Nephron (organoid): ENCODE measurements around the gene GLRX3.

ENCODE experiments used
- H3K27ac Mint-ChIP-seq, 3 experiments: 2 replicates each; pipeline ENCODE4 v1.8.0; 2020; ENCODE audit warnings: mixed read lengths in 3 of 3, mild to moderate bottlenecking in 2 of 3, moderate library complexity in 1 of 3
- H3K27me3 Mint-ChIP-seq: 2 replicates; pipeline ENCODE4 v1.8.0; 2021; ENCODE audit warnings: low read depth, mild to moderate bottlenecking, moderate library complexity, mixed read lengths
- H3K36me3 Mint-ChIP-seq: 2 replicates; pipeline ENCODE4 v1.8.0; 2020; ENCODE audit warnings: low read depth, mixed read lengths
- H3K4me1 Mint-ChIP-seq: 2 replicates; pipeline ENCODE4 v1.8.0; 2020; ENCODE audit warnings: mixed read lengths
- H3K4me3 Mint-ChIP-seq, 3 experiments: 2 replicates each; pipeline ENCODE4 v1.8.0; 2020; ENCODE audit warnings: mild to moderate bottlenecking in 3 of 3, mixed read lengths in 3 of 3, moderate library complexity in 2 of 3
- H3K9me3 Mint-ChIP-seq: 2 replicates; pipeline ENCODE4 v1.8.0; 2020; ENCODE audit warnings: mixed read lengths
- CTCF ChIP-seq, 3 experiments: fragments of 200-600 bp; sonication (generic); IDR thresholded peaks; one replicate each; pipeline ENCODE4 v1.5.0; 2021; ENCODE audit warnings: antibody characterized with exemption in 3 of 3; ENCODE audit not compliant: unreplicated experiment in 3 of 3

Gene GLRX3

DNA sequence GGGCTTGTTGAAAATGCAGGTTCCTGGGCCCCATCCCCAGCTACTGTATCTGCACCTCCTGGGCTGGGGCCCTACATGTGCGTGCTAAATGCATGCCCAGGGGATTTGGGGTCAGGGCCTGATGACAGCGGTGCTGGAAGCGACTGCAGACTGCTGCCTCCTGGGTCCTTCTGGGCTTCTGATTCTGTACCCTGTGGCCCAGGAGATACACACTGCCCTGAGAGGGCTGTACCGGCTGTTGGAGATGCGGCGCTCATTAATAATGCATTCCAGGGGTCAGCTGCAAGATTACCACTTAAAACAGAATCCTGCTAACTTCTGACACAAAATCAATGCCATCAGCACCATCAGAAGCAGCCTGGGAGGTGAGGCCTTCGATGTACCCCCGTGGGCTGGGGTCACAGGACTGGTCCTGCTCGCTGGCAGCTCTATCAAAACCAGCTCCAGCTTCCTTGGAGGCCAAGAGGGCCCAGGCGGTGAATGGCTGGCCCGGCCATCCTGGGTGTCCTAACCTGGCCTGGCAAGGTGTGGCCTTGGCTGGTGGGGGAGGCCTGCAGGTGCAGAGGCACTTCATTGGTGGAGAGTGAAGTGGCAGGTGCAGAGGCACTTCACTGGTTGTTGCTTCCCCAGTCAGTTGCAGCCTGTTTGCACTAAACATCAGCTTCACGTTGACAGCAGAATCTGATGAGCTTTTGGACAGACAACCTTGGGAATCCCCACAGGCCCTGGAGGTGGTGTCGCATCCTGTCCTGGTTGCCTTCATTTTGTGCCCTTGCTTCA, 79.2 kb downstream of the GLRX3 start:
- no peaks in the 10 kb centered on the region for H3K4me1 Mint-ChIP-seq
- no peak for TF ChIP-seq CTCF (IDR thresholded peaks at IDR 0.05; ENCODE audit: unreplicated experiment in 3 of 3)
- H3K4me3 Mint-ChIP-seq = no peak overlapping the region
- H3K27ac Mint-ChIP-seq = no peak overlapping the region
- peaks cover 13% of the 10 kb centered on the region for H3K27me3 Mint-ChIP-seq
- no peaks in the 10 kb centered on the region for H3K9me3 Mint-ChIP-seq
- H3K36me3 Mint-ChIP-seq = no peaks in the 10 kb centered on the region

DNA sequence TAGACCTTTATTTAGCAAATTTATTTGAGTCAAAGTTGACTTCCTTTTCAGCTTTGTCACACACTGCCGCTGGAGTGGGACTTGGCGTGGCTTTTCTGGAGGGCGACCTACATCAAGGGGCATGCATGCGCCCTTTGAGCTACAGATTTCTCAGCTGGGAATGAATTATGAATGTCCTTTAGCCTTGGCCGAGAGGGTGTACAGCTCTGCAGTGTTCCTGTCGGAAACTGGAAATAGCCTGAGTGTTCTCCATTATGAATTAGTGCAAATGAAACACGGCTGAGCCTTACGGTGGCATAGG, 79.7 kb downstream of the GLRX3 start:
- TF ChIP-seq CTCF (IDR thresholded peaks at IDR 0.05; ENCODE audit: unreplicated experiment in 3 of 3) = no peak
- no peak overlapping the region for H3K27ac Mint-ChIP-seq
- H3K9me3 Mint-ChIP-seq = no peaks in the 10 kb centered on the region
- no peaks in the 10 kb centered on the region for H3K36me3 Mint-ChIP-seq
- peaks cover 13% of the 10 kb centered on the region for H3K27me3 Mint-ChIP-seq
- H3K4me1 Mint-ChIP-seq = no peaks in the 10 kb centered on the region
- H3K4me3 Mint-ChIP-seq = no peak overlapping the region

GRCh38 chr10:130218181-130218641, 82.0 kb downstream of the GLRX3 start:
- no peak for TF ChIP-seq CTCF (IDR thresholded peaks at IDR 0.05; ENCODE audit: unreplicated experiment in 3 of 3)
- Mint-ChIP-seq H3K27me3 (peaks cover 14% of the 10 kb centered on the region), H3K27ac (no peak overlapping the region), H3K4me1 (no peaks in the 10 kb centered on the region), H3K9me3 (no peaks in the 10 kb centered on the region), H3K36me3 (no peaks in the 10 kb centered on the region), H3K4me3 (no peak overlapping the region)

- TF ChIP-seq CTCF (IDR thresholded peaks at IDR 0.05; ENCODE audit: unreplicated experiment in 3 of 3) = no peak
- no peaks in the 10 kb centered on the region for H3K4me1 Mint-ChIP-seq
- H3K4me3 Mint-ChIP-seq = no peak overlapping the region
- peaks cover 14% of the 10 kb centered on the region for H3K27me3 Mint-ChIP-seq
- no peaks in the 10 kb centered on the region for H3K9me3 Mint-ChIP-seq
- no peak overlapping the region for H3K27ac Mint-ChIP-seq
- no peaks in the 10 kb centered on the region for H3K36me3 Mint-ChIP-seq
Observed at GRCh38 chr10:130218936-130219335, 82.7 kb downstream of the GLRX3 start.

DNA sequence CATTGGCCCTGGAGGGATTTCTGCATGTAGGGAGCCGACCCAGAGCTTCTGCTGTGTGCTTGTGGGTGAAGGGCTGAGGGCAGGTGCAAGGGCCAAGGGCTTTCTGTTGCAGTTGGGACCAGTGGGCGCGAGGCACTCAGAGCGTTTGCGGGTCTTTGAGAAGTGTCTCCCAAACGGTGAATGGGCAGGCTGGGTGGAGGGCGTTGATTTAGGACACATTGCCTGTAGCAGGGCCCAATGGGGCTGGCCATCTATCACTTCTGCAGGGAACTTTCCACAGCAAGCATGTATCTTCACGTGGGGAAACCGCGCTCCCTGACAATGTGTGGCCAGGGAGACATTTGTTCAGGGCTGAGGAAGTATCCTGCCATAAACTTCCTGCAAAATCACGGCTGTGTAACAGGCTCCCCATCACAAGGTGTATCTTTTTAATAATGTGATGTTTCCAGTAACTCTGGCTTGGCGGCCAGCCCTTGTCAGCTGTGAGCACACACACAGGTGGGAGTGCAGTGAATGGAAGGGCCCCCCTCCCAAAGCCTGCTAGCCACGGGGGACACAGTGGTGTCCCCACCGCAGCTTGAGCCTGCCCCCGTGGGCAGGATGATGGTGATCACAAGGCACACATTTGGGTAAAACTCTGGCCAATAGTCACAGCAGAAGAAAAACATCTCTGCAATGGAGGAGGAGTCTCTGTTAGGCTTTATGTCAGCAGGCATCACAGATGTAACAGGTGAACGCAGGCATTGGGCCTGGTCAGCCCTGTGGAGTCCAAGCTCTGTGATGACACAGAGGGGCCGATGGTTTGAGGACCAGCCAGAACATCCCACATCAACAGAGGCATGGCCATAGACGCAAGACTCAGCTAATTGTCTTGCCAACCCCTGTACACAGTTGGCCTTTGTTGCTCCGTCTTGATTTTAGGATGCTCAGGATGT, 84.3 kb downstream of the GLRX3 start:
- Mint-ChIP-seq H3K9me3 (no peaks in the 10 kb centered on the region), H3K4me3 (no peak overlapping the region), H3K4me1 (no peaks in the 10 kb centered on the region), H3K27me3 (peaks cover 18% of the 10 kb centered on the region), H3K27ac (no peak overlapping the region), H3K36me3 (no peaks in the 10 kb centered on the region)
- no peak for TF ChIP-seq CTCF (IDR thresholded peaks at IDR 0.05; ENCODE audit: unreplicated experiment in 3 of 3)
